Neural cell (in vitro differentiated cells): ENCODE data around the gene CPNE4.

ENCODE experiments used
- EZH2 ChIP-seq: fragments of 200-600, 300-800 bp; shearing (Covaris generic), sonication (generic); IDR thresholded peaks from 2 replicates; pipeline ENCODE4 v1.6.1; 2014; ENCODE audit warnings: antibody characterized with exemption, low read length, borderline replicate concordance, mild to moderate bottlenecking; ENCODE audit not compliant: insufficient read depth, poor library complexity, severe bottlenecking
- TF ChIP-seq, protein P1 (sequence below): fragments of 450-650 bp; IDR thresholded peaks from 2 replicates; pipeline ENCODE4 v1.5.1; 2014; ENCODE audit warnings: antibody characterized with exemption, mild to moderate bottlenecking, moderate library complexity; ENCODE audit not compliant: poor library complexity, severe bottlenecking

- TF ChIP-seq EZH2: no peak
- TF ChIP-seq, protein P1, sequence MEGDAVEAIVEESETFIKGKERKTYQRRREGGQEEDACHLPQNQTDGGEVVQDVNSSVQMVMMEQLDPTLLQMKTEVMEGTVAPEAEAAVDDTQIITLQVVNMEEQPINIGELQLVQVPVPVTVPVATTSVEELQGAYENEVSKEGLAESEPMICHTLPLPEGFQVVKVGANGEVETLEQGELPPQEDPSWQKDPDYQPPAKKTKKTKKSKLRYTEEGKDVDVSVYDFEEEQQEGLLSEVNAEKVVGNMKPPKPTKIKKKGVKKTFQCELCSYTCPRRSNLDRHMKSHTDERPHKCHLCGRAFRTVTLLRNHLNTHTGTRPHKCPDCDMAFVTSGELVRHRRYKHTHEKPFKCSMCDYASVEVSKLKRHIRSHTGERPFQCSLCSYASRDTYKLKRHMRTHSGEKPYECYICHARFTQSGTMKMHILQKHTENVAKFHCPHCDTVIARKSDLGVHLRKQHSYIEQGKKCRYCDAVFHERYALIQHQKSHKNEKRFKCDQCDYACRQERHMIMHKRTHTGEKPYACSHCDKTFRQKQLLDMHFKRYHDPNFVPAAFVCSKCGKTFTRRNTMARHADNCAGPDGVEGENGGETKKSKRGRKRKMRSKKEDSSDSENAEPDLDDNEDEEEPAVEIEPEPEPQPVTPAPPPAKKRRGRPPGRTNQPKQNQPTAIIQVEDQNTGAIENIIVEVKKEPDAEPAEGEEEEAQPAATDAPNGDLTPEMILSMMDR: no peak
Observed at GRCh38 chr3:132083159-132083558, 48.3 kb upstream of the CPNE4 start.
